Keratinocyte (primary cell): Measurements from ENCODE around the gene UMODL1. TPM values are rescaled to one million over a fixed set of nuclear protein-coding genes. Genes with fewer than 3 reads are reported as not detected.

Source experiments
- DNase-seq: peaks from one replicate; pipeline ENCODE4 v3.0.0-alpha.2; 2011; ENCODE audit warnings: low read depth, missing footprints, low spot score
- FAIRE-seq: peaks from 2 replicates; lab custom pipeline; 2011; peaks lifted over from hg19 to GRCh38; lab: Jason Lieb, UNC
- H2AFZ ChIP-seq: 2 replicates; pipeline ENCODE4 v1.6.0; 2012; ENCODE audit warnings: low read length, control low read depth, inconsistent platforms; ENCODE audit not compliant: control insufficient read depth
- H3K27ac ChIP-seq: 2 replicates; pipeline ENCODE4 v1.5.1; 2011; ENCODE audit warnings: low read length; ENCODE audit not compliant: control insufficient read depth, insufficient read depth
- H3K27me3 ChIP-seq: 3 replicates; pipeline ENCODE4 v1.6.0; 2011; ENCODE audit warnings: low read length; ENCODE audit not compliant: control insufficient read depth, insufficient read depth; ENCODE audit errors: extremely low read depth
- H3K36me3 ChIP-seq, 2 experiments: 2 replicates in 1 of 2; 3 replicates in 1 of 2; pipeline ENCODE4 v1.5.1; 2011; ENCODE audit warnings: low read length in 2 of 2, mild to moderate bottlenecking in 1 of 2; ENCODE audit not compliant: control insufficient read depth in 2 of 2, insufficient read depth in 2 of 2; ENCODE audit errors: extremely low read depth in 1 of 2
- H3K4me1 ChIP-seq: 3 replicates; pipeline ENCODE4 v1.5.1; 2011; ENCODE audit warnings: low read length; ENCODE audit not compliant: control insufficient read depth, insufficient read depth; ENCODE audit errors: extremely low read depth
- H3K4me2 ChIP-seq: 3 replicates; pipeline ENCODE4 v1.6.0; 2011; ENCODE audit warnings: low read depth, low read length; ENCODE audit not compliant: control insufficient read depth, insufficient read depth; ENCODE audit errors: extremely low read depth
- H3K4me3 ChIP-seq, 3 experiments: fragments of 200-600 bp in 1 of 3; sonication (generic) in 1 of 3; 2 replicates in 2 of 3; 3 replicates in 1 of 3; pipeline ENCODE4 v1.5.1; 2011 to 2016; ENCODE audit warnings: low read length in 3 of 3, mild to moderate bottlenecking in 3 of 3, control low read depth in 2 of 3, inconsistent platforms in 1 of 3, low read depth in 1 of 3, mixed read lengths in 1 of 3, mixed run types in 1 of 3, moderate library complexity in 1 of 3; ENCODE audit not compliant: control insufficient read depth in 2 of 3, insufficient read depth in 2 of 3; ENCODE audit errors: extremely low read depth in 1 of 3
- H3K79me2 ChIP-seq: 2 replicates; pipeline ENCODE4 v1.6.0; 2012; ENCODE audit warnings: low read length; ENCODE audit not compliant: control insufficient read depth, insufficient read depth
- H3K9ac ChIP-seq: 3 replicates; pipeline ENCODE4 v1.6.0; 2011; ENCODE audit warnings: low read length; ENCODE audit not compliant: control insufficient read depth, insufficient read depth; ENCODE audit errors: extremely low read depth
- H3K9me1 ChIP-seq: 3 replicates; pipeline ENCODE4 v1.6.0; 2011; ENCODE audit warnings: low read length; ENCODE audit not compliant: control insufficient read depth, insufficient read depth; ENCODE audit errors: extremely low read depth
- H3K9me3 ChIP-seq: 2 replicates; pipeline ENCODE4 v1.5.1; 2012; ENCODE audit warnings: low read depth, low read length; ENCODE audit not compliant: control insufficient read depth
- H4K20me1 ChIP-seq: 3 replicates; pipeline ENCODE4 v1.6.0; 2011; ENCODE audit warnings: low read length; ENCODE audit not compliant: control insufficient read depth, insufficient read depth; ENCODE audit errors: extremely low read depth
- EZH2 ChIP-seq: IDR thresholded peaks from one replicate; pipeline ENCODE4 v1.6.1; 2012; ENCODE audit warnings: inconsistent platforms, mild to moderate bottlenecking, low read length, moderate library complexity
- dilution Hi-C: fragments of 300-500 bp; cut with MboI; formaldehyde crosslinking; loops from one replicate; pipeline ENCODE4 v1.7.0; 2020; ENCODE audit warnings: low sequenced_read_pairs; ENCODE audit not compliant: extremely low pct_ligation_motif_present
- polyA plus RNA-seq, 5 experiments: library from polyadenylated mRNA; depleted of rRNA in 3 of 5; stranded (reverse) in 3 of 5; stranded (forward) in 1 of 5; unstranded in 1 of 5; fragments of >200 nt; gene quantifications; 1 replicate in 1 of 5; 2 replicates in 3 of 5; 3 replicates in 1 of 5; pipeline versions ENCODE4 v1.2.1 to v1.2.3, GENCODE V29; 2011 to 2012; ENCODE audit warnings: missing spikeins in 2 of 5, low read depth in 1 of 5, low replicate concordance in 1 of 5
- TF ChIP-seq, protein P1 (sequence below), 3 experiments: IDR thresholded peaks in 1 of 3; conservative IDR thresholded peaks in 1 of 3; optimal IDR thresholded peaks in 1 of 3; 2 replicates in 2 of 3; 3 replicates in 1 of 3; pipeline versions ENCODE3 to v1.5.1; 2011; ENCODE audit warnings: low read length in 3 of 3, mild to moderate bottlenecking in 3 of 3, moderate library complexity in 2 of 3, control low read depth in 1 of 3, inconsistent platforms in 1 of 3; ENCODE audit not compliant: insufficient read depth in 2 of 3; ENCODE audit errors: extremely low read depth in 1 of 3

The UMODL1 gene
- polyA plus RNA-seq, 1 donor (not counting 4 experiments of a cell fraction or from before 2014, with no cell fraction given): 0.03 TPM

DNA sequence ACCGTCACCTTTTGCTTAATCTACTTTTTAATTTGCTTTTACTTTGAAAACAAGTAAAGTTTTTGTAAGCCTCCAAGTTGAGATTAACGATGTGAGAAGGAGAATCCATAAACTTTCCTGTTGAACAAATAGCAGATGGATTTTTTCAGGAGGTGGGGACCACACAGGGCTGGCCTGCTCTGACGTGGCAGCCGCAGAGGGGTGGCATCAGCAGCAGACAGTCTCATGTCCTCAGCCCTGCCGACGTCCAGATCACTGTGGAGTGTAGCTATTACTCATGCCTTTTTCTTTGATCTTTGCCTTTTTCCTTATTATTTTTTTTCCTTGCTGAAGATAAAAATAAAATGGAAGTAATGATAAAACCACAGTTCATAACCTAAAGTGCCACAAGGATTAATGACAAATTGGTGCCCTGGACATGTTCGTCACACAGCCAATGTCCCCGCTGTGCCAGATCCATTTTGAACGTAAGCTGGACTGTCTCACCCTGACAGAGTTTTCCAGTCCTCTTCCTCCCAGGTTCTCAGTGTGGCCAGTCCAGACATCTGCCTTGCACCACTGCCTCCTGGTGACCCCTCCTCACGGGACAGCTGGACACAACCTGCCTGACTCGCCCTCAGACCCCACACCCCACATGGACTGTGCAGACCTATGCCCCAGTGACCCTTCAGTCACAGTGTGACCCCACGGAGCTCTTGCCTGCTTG, 45.6 kb upstream of the UMODL1 start:
- no peak overlapping the region for H3K4me3 ChIP-seq
- no peak for FAIRE-seq
- no peak overlapping the region for H2AFZ ChIP-seq
- no peaks in the 10 kb centered on the region for H4K20me1 ChIP-seq
- no peaks in the 10 kb centered on the region for H3K9me1 ChIP-seq
- H3K36me3 ChIP-seq: no peaks in the 10 kb centered on the region
- TF ChIP-seq EZH2: no peak
- TF ChIP-seq, protein P1, sequence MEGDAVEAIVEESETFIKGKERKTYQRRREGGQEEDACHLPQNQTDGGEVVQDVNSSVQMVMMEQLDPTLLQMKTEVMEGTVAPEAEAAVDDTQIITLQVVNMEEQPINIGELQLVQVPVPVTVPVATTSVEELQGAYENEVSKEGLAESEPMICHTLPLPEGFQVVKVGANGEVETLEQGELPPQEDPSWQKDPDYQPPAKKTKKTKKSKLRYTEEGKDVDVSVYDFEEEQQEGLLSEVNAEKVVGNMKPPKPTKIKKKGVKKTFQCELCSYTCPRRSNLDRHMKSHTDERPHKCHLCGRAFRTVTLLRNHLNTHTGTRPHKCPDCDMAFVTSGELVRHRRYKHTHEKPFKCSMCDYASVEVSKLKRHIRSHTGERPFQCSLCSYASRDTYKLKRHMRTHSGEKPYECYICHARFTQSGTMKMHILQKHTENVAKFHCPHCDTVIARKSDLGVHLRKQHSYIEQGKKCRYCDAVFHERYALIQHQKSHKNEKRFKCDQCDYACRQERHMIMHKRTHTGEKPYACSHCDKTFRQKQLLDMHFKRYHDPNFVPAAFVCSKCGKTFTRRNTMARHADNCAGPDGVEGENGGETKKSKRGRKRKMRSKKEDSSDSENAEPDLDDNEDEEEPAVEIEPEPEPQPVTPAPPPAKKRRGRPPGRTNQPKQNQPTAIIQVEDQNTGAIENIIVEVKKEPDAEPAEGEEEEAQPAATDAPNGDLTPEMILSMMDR (optimal IDR thresholded peaks at IDR 0.05 in 1 of 3, IDR thresholded peaks at IDR 0.05 in 1 of 3, conservative IDR thresholded peaks at IDR 0.05 in 1 of 3; ENCODE audit: extremely low read depth in 1 of 3, insufficient read depth in 2 of 3, low read length in 3 of 3): no peak
- no peaks in the 10 kb centered on the region for H3K4me1 ChIP-seq
- no peak overlapping the region for H3K9ac ChIP-seq
- no peaks in the 10 kb centered on the region for H3K79me2 ChIP-seq
- DNase-seq: no peak
- no peak overlapping the region for H3K4me2 ChIP-seq
- dilution Hi-C loops: no loop called here
- no peak overlapping the region for H3K27ac ChIP-seq
- H3K27me3 ChIP-seq: peaks cover 24% of the 10 kb centered on the region
- no peaks in the 10 kb centered on the region for H3K9me3 ChIP-seq

DNA sequence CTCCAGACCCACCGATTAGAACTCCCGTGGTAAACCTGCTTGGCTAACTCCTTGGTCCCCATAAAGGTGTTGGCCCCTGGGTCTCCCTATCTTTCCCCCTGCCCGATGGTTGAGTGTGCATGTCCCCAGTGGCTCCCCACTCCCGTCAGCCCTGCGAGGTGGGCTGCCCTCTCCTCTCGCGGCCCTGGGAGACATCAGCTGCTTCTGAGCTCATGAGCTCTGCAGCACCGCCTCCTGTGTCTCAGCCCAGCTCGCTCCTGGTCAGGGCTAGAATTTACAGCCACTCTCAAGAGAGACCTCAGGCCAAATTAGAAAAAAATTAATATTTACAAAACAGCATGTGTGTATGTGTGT, 45.1 kb upstream of the UMODL1 start:
- Histone ChIP-seq H3K4me2 (no peak overlapping the region), H3K9me3 (no peaks in the 10 kb centered on the region), H4K20me1 (no peaks in the 10 kb centered on the region), H3K27ac (no peak overlapping the region), H3K79me2 (no peaks in the 10 kb centered on the region), H3K4me3 (no peak overlapping the region), H3K27me3 (peaks cover 19% of the 10 kb centered on the region), H3K9me1 (no peaks in the 10 kb centered on the region), H3K9ac (no peak overlapping the region), H2AFZ (no peak overlapping the region), H3K36me3 (no peaks in the 10 kb centered on the region), H3K4me1 (no peaks in the 10 kb centered on the region)
- FAIRE-seq: no peak
- TF ChIP-seq, protein P1 (optimal IDR thresholded peaks at IDR 0.05 in 1 of 3, IDR thresholded peaks at IDR 0.05 in 1 of 3, conservative IDR thresholded peaks at IDR 0.05 in 1 of 3; ENCODE audit: extremely low read depth in 1 of 3, insufficient read depth in 2 of 3, low read length in 3 of 3): no peak
- no peak for TF ChIP-seq EZH2
- DNase-seq: no peak
- dilution Hi-C loops: no loop called here
